ENCODE measurements around the gene CRX. TPM values are rescaled to one million over a fixed set of nuclear protein-coding genes. Genes with fewer than 3 reads are reported as not detected.
A peak's percentile ranks its signal among the peaks of the same experiment; 100 is the strongest.

Gene CRX
- total and polyA plus RNA-seq, 2 of the 13 experiments (the other 11 are each of a cell fraction or from before 2014, with no cell fraction given): not detected

- TF ChIP-seq ZHX1 (CRISPR knock-in tag; IDR thresholded peaks at IDR 0.05; ENCODE audit: low read depth): no peak
- TF ChIP-seq GMEB2 (CRISPR knock-in tag; IDR thresholded peaks at IDR 0.05; ENCODE audit: low read depth): no peak
- peak; percentile 86 for TF ChIP-seq FOXA3 (CRISPR knock-in tag; IDR thresholded peaks at IDR 0.05)
- TF ChIP-seq FOXO4 (CRISPR knock-in tag; conservative IDR thresholded peaks at IDR 0.05): no peak
- no peak for TF ChIP-seq THAP9 (CRISPR knock-in tag; IDR thresholded peaks at IDR 0.05; ENCODE audit: borderline replicate concordance)
- TF ChIP-seq CENPT (CRISPR knock-in tag; IDR thresholded peaks at IDR 0.05; ENCODE audit: low read depth): no peak
- TF ChIP-seq ATF2 (CRISPR knock-in tag; IDR thresholded peaks at IDR 0.05): peak; percentile 81; the same call in 1 of the 2 replicates
- TF ChIP-seq MIXL1 (CRISPR knock-in tag; IDR thresholded peaks at IDR 0.05): no peak; the same call in 1 of the 2 replicates
- 0 out of 2 replicates have a peak, but pooled peaks have one; percentile 25 for TF ChIP-seq ZNF335 (CRISPR knock-in tag; IDR thresholded peaks at IDR 0.05)
- TF ChIP-seq IRF2 (CRISPR knock-in tag; IDR thresholded peaks at IDR 0.05): peak; percentile 82
- TF ChIP-seq IKZF1 (IDR thresholded peaks at IDR 0.05): no peak
- no peak for TF ChIP-seq KDM4B (CRISPR knock-in tag; IDR thresholded peaks at IDR 0.05)
- peak; percentile 82 for TF ChIP-seq HOXA3 (CRISPR knock-in tag; IDR thresholded peaks at IDR 0.05)
- peak; percentile 70 for TF ChIP-seq ELF3 (CRISPR knock-in tag; IDR thresholded peaks at IDR 0.05)
- TF ChIP-seq POLR2A (IDR thresholded peaks at IDR 0.05; ENCODE audit: insufficient read depth in 1 of 2, low read depth in 2 of 2, low read length in 2 of 2): peak; percentile 89 to 97
- 0 out of 2 replicates have a peak, but pooled peaks have one; percentile 44 for TF ChIP-seq TMF1 (CRISPR knock-in tag; IDR thresholded peaks at IDR 0.05; ENCODE audit: low read depth)
- peak; percentile 39; the same call in 1 of the 2 replicates for TF ChIP-seq RXRA (CRISPR knock-in tag; IDR thresholded peaks at IDR 0.05)
- TF ChIP-seq TBX3 (IDR thresholded peaks at IDR 0.05; ENCODE audit: borderline replicate concordance): no peak
- TF ChIP-seq TIGD3 (CRISPR knock-in tag; IDR thresholded peaks at IDR 0.05; ENCODE audit: borderline replicate concordance): no peak
- no peak for TF ChIP-seq ZNF232 (CRISPR knock-in tag; IDR thresholded peaks at IDR 0.05; ENCODE audit: borderline replicate concordance)
Observed at GRCh38 chr19:47886010-47886559, 64.3 kb downstream of the CRX start, which contains the start of gene SULT2A1 (continued).

Measured in HepG2 (cell line).